Nephron (organoid): ENCODE data around the gene FHOD3.

Source experiments
- H3K27ac Mint-ChIP-seq, 3 experiments: 2 replicates each; pipeline ENCODE4 v1.8.0; 2020; ENCODE audit warnings: mixed read lengths in 3 of 3, mild to moderate bottlenecking in 2 of 3, moderate library complexity in 1 of 3
- H3K27me3 Mint-ChIP-seq: 2 replicates; pipeline ENCODE4 v1.8.0; 2021; ENCODE audit warnings: low read depth, mild to moderate bottlenecking, moderate library complexity, mixed read lengths
- H3K36me3 Mint-ChIP-seq: 2 replicates; pipeline ENCODE4 v1.8.0; 2020; ENCODE audit warnings: low read depth, mixed read lengths
- H3K4me1 Mint-ChIP-seq: 2 replicates; pipeline ENCODE4 v1.8.0; 2020; ENCODE audit warnings: mixed read lengths
- H3K4me3 Mint-ChIP-seq, 3 experiments: 2 replicates each; pipeline ENCODE4 v1.8.0; 2020; ENCODE audit warnings: mild to moderate bottlenecking in 3 of 3, mixed read lengths in 3 of 3, moderate library complexity in 2 of 3
- H3K9me3 Mint-ChIP-seq: 2 replicates; pipeline ENCODE4 v1.8.0; 2020; ENCODE audit warnings: mixed read lengths
- CTCF ChIP-seq, 3 experiments: fragments of 200-600 bp; sonication (generic); IDR thresholded peaks; one replicate each; pipeline ENCODE4 v1.5.0; 2021; ENCODE audit warnings: antibody characterized with exemption in 3 of 3; ENCODE audit not compliant: unreplicated experiment in 3 of 3

FHOD3 gene

GRCh38 chr18:36284671-36285295 lies 12.7 kb upstream of the FHOD3 start:
- TF ChIP-seq CTCF (IDR thresholded peaks at IDR 0.05; ENCODE audit: unreplicated experiment in 3 of 3), result peak; percentile 85 to 93 (median 87)
- Mint-ChIP-seq H3K27me3 (peaks cover 19% of the 10 kb centered on the region), H3K9me3 (peaks cover 9% of the 10 kb centered on the region), H3K27ac (no peak overlapping the region), H3K4me1 (no peaks in the 10 kb centered on the region), H3K36me3 (peaks cover 6% of the 10 kb centered on the region), H3K4me3 (no peak overlapping the region)

DNA sequence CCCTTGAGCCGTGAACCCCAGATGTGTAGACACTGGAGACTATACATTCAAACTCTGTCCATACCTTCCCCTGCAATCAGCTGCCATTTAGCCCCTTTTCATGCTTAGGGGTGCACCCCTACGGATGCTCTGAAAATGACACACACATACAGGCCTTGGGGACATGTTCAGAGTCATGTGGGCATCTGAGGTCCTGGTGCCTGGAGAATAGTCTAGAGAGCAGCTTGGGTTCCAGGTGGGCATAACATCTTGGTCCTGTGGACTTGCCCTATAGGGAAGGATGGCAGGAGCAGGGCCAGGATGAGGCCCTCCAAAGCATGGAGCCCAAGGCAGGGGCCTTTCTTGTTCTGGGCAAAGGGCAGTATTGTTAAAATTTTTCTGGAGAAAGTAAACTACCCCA lies 9.9 kb upstream of the FHOD3 start:
- no peak for TF ChIP-seq CTCF (IDR thresholded peaks at IDR 0.05; ENCODE audit: unreplicated experiment in 3 of 3)
- Mint-ChIP-seq H3K9me3 (peaks cover 19% of the 10 kb centered on the region), H3K27ac (no peak overlapping the region), H3K27me3 (peaks cover 8% of the 10 kb centered on the region), H3K4me3 (no peak overlapping the region), H3K4me1 (no peaks in the 10 kb centered on the region), H3K36me3 (peaks cover 6% of the 10 kb centered on the region)

DNA sequence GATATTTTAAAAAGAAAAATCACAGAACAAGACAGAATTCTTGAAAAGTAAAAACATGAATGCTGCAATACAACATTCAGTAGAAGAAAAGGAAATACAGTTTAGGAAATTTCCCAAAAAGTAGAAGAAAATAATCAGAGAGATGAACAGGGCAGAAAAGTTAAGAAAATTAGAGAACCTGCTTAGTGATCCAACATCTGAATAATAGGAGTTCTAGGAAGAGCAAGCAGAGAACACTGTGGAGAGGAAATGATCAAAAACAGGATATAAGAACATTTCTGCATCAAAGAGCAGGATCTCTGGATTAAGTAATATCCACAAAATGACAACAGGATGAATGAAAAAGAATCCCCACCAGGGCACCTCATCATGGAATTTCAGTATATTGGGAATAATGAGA lies 8.8 kb upstream of the FHOD3 start:
- no peak overlapping the region for H3K27ac Mint-ChIP-seq

GRCh38 chr18:36294031-36294430 lies 3.5 kb upstream of the FHOD3 start:
- Mint-ChIP-seq H3K9me3 (peaks cover 13% of the 10 kb centered on the region), H3K4me3 (no peak overlapping the region), H3K4me1 (peaks cover 3% of the 10 kb centered on the region), H3K27me3 (peaks cover 4% of the 10 kb centered on the region), H3K27ac (no peak overlapping the region), H3K36me3 (no peaks in the 10 kb centered on the region)
- TF ChIP-seq CTCF (IDR thresholded peaks at IDR 0.05; ENCODE audit: unreplicated experiment in 3 of 3), result no peak

More for the DNA sequence above, 8.8 kb upstream of the FHOD3 start:
- Mint-ChIP-seq H3K36me3 (peaks cover 6% of the 10 kb centered on the region), H3K27me3 (peaks cover 8% of the 10 kb centered on the region), H3K9me3 (peaks cover 19% of the 10 kb centered on the region), H3K4me1 (no peaks in the 10 kb centered on the region), H3K4me3 (no peak overlapping the region)
- TF ChIP-seq CTCF (IDR thresholded peaks at IDR 0.05; ENCODE audit: unreplicated experiment in 3 of 3), result no peak

GRCh38 chr18:36295214-36295613 lies 2.3 kb upstream of the FHOD3 start:
- no peak for TF ChIP-seq CTCF (IDR thresholded peaks at IDR 0.05; ENCODE audit: unreplicated experiment in 3 of 3)
- no peak overlapping the region for H3K4me3 Mint-ChIP-seq
- H3K27ac Mint-ChIP-seq, result no peak overlapping the region
- H3K36me3 Mint-ChIP-seq, result no peaks in the 10 kb centered on the region
- H3K27me3 Mint-ChIP-seq, result peaks cover 14% of the 10 kb centered on the region
- H3K9me3 Mint-ChIP-seq, result peaks cover 6% of the 10 kb centered on the region
- peaks cover 12% of the 10 kb centered on the region for H3K4me1 Mint-ChIP-seq

- Mint-ChIP-seq H3K27me3 (peaks cover 17% of the 10 kb centered on the region), H3K27ac (no peak overlapping the region), H3K36me3 (no peaks in the 10 kb centered on the region), H3K9me3 (peaks cover 6% of the 10 kb centered on the region), H3K4me3 (no peak overlapping the region), H3K4me1 (peaks cover 12% of the 10 kb centered on the region)
- TF ChIP-seq CTCF (IDR thresholded peaks at IDR 0.05; ENCODE audit: unreplicated experiment in 3 of 3), result no peak
Measured at GRCh38 chr18:36295880-36296301, 1.6 kb upstream of the FHOD3 start.
